Right cardiac atrium (tissue), 5 donors: ENCODE measurements around the gene CLCN3. TPM values are rescaled to one million over a fixed set of nuclear protein-coding genes. Genes with fewer than 3 reads are reported as not detected.
"Not testable (repeated sequence)": the region's sequence is repeated elsewhere in the genome, so short reads cannot be mapped to it uniquely, and the experiment has no call there.

Experiments
- ATAC-seq, 2 donors: fragments of 200-7000 bp; cut with Tn5 transposase; one replicate each; pipeline versions ENCODE4 v1.8.0 to v1.9.1; 2020; ENCODE audit warnings: moderate library complexity in 2 of 2, mild to moderate bottlenecking in 1 of 2
- DNase-seq, 3 donors: peaks; one replicate each; pipeline ENCODE4 v3.0.0-alpha.2; 2020
- H3K27ac ChIP-seq: one replicate; pipeline ENCODE4 v1.5.1; 2013; ENCODE audit warnings: mild to moderate bottlenecking, low read length, control low read depth, moderate library complexity
- H3K27me3 ChIP-seq: one replicate; pipeline ENCODE4 v1.6.1; 2013; ENCODE audit not compliant: control insufficient read depth, insufficient read depth
- H3K4me1 ChIP-seq: one replicate; pipeline ENCODE4 v1.6.1; 2013; ENCODE audit warnings: low read length; ENCODE audit not compliant: control insufficient read depth, insufficient read depth
- H3K4me3 ChIP-seq: one replicate; pipeline ENCODE4 v1.5.1; 2013; ENCODE audit warnings: low read length, control low read depth
- H3K9me3 ChIP-seq: one replicate; pipeline ENCODE4 v1.6.1; 2013; ENCODE audit warnings: low read length; ENCODE audit not compliant: control insufficient read depth
- WGBS: extraction: QIAGEN DNeasy Blood & Tissue Kit; methylation state at CpG from one replicate; pipeline ENCODE4 v1.1.7; 2013; 5-methylcytosine and 5-hydroxymethylcytosine counted together
- intact Hi-C, 4 donors: fragments of 100-400 bp; cut with DNase I; formaldehyde crosslinking; loops; one replicate each; pipeline versions ENCODE4 v1.11.0 to v1.14.0; 2022 to 2023
- polyA plus RNA-seq: library from polyadenylated mRNA; stranded (reverse); fragments of 200-250 nt; gene quantifications from one replicate; pipeline ENCODE4 v1.2.3, GENCODE V29; 2013
- total RNA-seq, 4 donors: library from RNA; stranded (reverse); fragmentation: NEBNext Ultra II Directional; extraction: Animal tissue kit (Norgen Biotek cat#: 25700); gene quantifications; one replicate each; pipeline ENCODE4 v1.2.1, GENCODE V29; 2021
- donor health status: healthy with polysubstance abuse.
- donor health status: DM: no; HTN: yes; CAD: no.
- donor health status: DM: no; HTN: no; CAD: no.
- donor health status: DM: no; HTN: yes; CAD: no; lungs with severe emphysema.
- donor health status: DM: yes; HTN: yes; CAD: no.

CLCN3 gene
- total and polyA plus RNA-seq, 5 donors = 19.6 to 51.3 (median 48.4) TPM

DNA sequence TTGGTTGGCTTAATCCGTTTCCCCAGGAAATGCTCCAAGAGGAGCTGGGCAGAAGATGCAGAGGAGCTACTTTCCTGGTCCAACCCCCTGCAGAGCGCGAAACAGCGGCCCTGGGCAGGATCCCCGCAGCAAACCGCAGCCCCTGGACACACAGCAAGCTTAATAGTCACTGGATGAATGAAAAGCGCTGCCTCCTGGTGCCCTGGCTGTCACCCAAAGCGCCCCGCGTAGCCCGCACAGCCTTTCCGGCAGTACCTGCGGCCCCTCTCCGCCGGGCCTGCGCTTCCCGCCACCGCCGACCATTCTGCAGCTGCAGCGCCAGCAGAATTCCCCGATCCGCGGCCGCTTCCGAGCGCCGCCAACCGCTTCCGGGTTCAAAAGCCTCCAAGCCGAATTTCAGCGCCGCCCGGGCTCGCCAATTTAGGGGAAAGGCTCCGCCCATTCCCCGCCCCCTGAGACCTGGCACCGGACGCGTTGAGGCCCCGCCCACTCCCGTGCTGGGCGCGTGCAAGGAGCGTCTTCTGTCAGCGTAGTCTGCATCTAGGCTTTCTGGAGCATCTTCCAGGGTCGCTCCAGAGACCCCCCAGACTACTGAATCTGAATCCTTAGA, 137.3 kb downstream of the CLCN3 start, which contains the start of gene HPF1:
Gene HPF1, minus strand, starts transcription at position 370 of the 610 bp plus-strand sequence. Its CDS starts 67 bp downstream, at position 303.
- intact Hi-C loops = no loop called here
- under 1% methylated on average over 46 of the region's 46 CpGs for WGBS
- H3K27ac ChIP-seq = no peak within 1 kb of the TSS
- H3K4me3 ChIP-seq = peak within 1 kb of the TSS; percentile 93
- peak; percentile 94 to 98 (median 97) for DNase-seq
- peak; percentile 98 to 99 for ATAC-seq
- no peaks in the 10 kb centered on the region for H3K9me3 ChIP-seq
- no peaks in the 10 kb centered on the region for H3K4me1 ChIP-seq
- no peaks in the 10 kb centered on the region for H3K27me3 ChIP-seq

- 44% methylated on average over 11 of the region's 11 CpGs for WGBS
- no peaks in the 10 kb centered on the region for H3K4me1 ChIP-seq
- no peak for DNase-seq
- H3K27me3 ChIP-seq = no peaks in the 10 kb centered on the region
- peak; percentile 6 to 10 for ATAC-seq
- H3K9me3 ChIP-seq = no peaks in the 10 kb centered on the region
- intact Hi-C loops = no loop called here
- H3K27ac ChIP-seq = no peak overlapping the region
- peak overlapping the region; percentile 93 for H3K4me3 ChIP-seq
These were observed 138.1 kb downstream of the CLCN3 start for GRCh38 chr4:169758401-169758962.

DNA sequence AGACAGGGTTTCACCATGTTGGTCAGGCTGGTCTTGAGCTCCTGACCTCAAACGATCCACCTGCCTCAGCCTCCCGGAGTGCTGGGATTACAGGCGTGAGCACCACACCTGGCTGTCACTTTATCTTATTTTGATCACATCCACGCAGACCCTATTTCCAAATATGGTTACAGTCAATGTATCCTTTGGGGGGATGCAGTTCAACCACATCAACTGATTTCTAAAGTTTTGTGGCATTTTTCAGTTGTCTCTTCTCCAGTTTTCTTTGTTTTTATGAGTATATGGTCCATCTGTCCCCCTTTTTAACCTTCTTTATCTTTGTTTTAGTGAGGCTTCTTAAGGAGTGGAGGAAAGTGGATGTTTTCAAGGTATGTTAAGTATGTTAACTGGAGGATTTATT, 141.5 kb downstream of the CLCN3 start:
- Histone ChIP-seq H3K4me3 (no peak overlapping the region), H3K27ac (no peak overlapping the region), H3K4me1 (no peaks in the 10 kb centered on the region), H3K9me3 (no peaks in the 10 kb centered on the region), H3K27me3 (no peaks in the 10 kb centered on the region)
- intact Hi-C loops = no loop called here
- no peak for DNase-seq
- 58% methylated on average over 4 of the region's 4 CpGs for whole genome bisulfite sequencing
- no peak for ATAC-seq

DNA sequence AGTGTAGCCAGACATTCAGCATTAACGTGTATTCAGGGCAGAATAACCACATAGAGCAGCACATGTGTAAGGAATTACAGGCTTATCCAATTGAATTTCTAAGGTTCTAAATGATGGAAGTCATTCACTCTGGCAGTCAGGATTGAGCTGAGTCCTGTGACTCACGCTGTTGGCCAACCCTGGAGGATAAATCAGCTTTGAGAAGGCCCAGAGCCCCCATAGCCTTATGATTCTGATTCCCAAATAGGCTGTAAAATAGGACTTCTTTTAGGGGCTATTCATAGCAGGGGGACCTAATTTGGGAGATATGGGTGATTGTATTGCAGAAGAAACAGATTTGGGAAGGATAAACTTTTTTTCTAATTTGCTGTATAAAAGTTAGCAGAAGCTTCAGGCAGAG, 145.5 kb downstream of the CLCN3 start:
- no peak for ATAC-seq
- Histone ChIP-seq H3K4me1 (no peaks in the 10 kb centered on the region), H3K4me3 (no peak overlapping the region), H3K9me3 (no peaks in the 10 kb centered on the region), H3K27me3 (no peaks in the 10 kb centered on the region), H3K27ac (no peak overlapping the region)
- no peak for DNase-seq
- 74% methylated on average over 2 of the region's 2 CpGs for WGBS
- intact Hi-C loops = no loop called here

GRCh38 chr4:169766741-169767140, 146.4 kb downstream of the CLCN3 start:
- Histone ChIP-seq H3K4me1 (no peaks in the 10 kb centered on the region), H3K9me3 (no peaks in the 10 kb centered on the region), H3K27me3 (no peaks in the 10 kb centered on the region), H3K27ac (no peak overlapping the region), H3K4me3 (no peak overlapping the region)
- no peak for ATAC-seq
- no peak for DNase-seq
- intact Hi-C loops = no loop called here
- 77% methylated on average over 3 of the region's 3 CpGs for WGBS

GRCh38 chr4:169768385-169768784, 148.0 kb downstream of the CLCN3 start:
- Histone ChIP-seq H3K27ac (no peak overlapping the region), H3K9me3 (no peaks in the 10 kb centered on the region), H3K27me3 (no peaks in the 10 kb centered on the region), H3K4me1 (no peaks in the 10 kb centered on the region), H3K4me3 (no peak overlapping the region)
- DNase-seq = no peak
- no peak for ATAC-seq
- intact Hi-C loops = no loop called here
- WGBS = 88% methylated on average over 3 of the region's 3 CpGs

DNA sequence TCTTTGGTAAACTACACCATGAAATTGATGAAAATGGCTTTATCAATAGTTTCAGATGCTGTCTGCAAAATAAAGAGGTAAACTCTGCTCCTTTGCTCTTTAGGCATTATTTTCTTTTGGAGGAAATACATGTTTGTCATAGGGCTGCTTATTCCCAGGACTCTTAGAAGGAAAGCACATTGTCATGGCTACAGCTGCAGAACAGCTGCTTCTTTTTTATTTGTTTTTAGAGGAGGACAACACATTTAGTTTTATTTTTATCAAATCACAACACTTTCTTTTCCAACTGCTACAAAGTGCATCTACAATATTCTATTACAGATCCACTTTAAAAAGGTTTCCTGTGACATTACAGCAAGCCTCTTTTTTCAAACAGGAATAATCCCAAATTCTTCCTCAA, 150.0 kb downstream of the CLCN3 start:
- intact Hi-C loops = no loop called here
- Histone ChIP-seq H3K4me1 (no peaks in the 10 kb centered on the region), H3K9me3 (no peaks in the 10 kb centered on the region), H3K27me3 (no peaks in the 10 kb centered on the region), H3K4me3 (no peak overlapping the region), H3K27ac (no peak overlapping the region)
- ATAC-seq (no peak), DNase-seq (no peak)

DNA sequence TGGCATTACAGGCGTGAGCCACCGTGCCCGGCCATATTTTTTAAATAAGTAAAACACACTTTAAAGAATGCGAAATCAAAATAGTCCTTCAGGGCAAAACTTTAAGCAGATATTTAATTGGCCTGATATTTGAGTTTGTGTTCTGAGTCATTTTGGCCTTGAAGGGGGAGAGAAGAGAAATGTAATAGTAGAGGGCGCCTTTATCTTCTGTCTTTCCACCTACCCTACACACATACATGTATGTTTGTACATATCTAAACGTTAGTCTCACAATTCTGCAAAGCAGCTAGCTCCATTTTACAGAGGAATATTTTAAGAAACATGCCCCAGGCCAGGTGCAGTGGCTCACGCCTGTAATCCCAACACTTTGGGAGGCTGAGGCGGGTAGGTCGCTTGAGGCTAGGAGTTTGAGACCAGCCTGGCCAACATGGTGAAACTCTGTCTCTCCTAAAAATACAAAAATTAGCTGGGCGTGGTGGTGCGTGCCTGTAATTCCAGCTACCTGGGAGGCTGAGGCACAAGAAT, 151.2 kb downstream of the CLCN3 start:
- 91% methylated on average over 11 of the region's 11 CpGs for WGBS
- intact Hi-C loops, H3K27ac ChIP-seq: not testable (repeated sequence)

More for the DNA sequence above, 151.2 kb downstream of the CLCN3 start:
- not testable (repeated sequence) for H3K4me1 ChIP-seq, H3K9me3 ChIP-seq, H3K27me3 ChIP-seq, ATAC-seq, DNase-seq, H3K4me3 ChIP-seq

Other genes starting within 250 kb of the CLCN3 start
- gene NEK1, start 8.0 kb upstream of the CLCN3 start, total RNA-seq = 10 to 100 TPM; 13.6 to 16.9 (median 15.2) TPM
- gene NEK1, start 8.0 kb upstream of the CLCN3 start, polyA plus RNA-seq = 5.5 TPM
- gene HPF1, start 137.4 kb downstream of the CLCN3 start, total RNA-seq = 10 to 100 TPM; 15.3 to 23.7 (median 16.6) TPM
- 27.2 TPM for gene HPF1, start 137.4 kb downstream of the CLCN3 start, polyA plus RNA-seq